CMK (cell line): Measurements from ENCODE around the gene TMEM178B.

Experiments used
- DNase-seq: peaks from one replicate; pipeline ENCODE4 v3.0.0-alpha.2; 2010; ENCODE audit warnings: low read depth

Gene TMEM178B

DNA sequence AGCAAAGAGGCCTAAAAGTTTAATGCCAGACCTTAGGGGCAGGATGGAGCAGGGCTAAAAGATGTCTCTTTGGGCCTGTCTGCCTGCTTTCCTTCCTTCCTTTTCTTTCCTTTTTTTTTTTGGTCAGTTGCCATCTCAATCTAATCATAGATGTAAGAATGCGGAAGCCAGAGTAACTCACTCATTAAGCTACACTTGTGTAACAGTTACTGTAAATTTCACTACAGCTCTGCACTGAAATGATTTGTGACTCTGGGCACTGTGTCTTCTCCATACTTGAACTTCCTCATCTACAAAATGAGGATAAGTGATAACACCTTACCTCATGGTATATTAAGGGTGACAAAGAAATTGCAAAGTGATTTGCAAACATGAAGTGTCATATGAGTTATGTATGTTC is 401.8 kb downstream of the TMEM178B start:
- DNase-seq: no peak

DNA sequence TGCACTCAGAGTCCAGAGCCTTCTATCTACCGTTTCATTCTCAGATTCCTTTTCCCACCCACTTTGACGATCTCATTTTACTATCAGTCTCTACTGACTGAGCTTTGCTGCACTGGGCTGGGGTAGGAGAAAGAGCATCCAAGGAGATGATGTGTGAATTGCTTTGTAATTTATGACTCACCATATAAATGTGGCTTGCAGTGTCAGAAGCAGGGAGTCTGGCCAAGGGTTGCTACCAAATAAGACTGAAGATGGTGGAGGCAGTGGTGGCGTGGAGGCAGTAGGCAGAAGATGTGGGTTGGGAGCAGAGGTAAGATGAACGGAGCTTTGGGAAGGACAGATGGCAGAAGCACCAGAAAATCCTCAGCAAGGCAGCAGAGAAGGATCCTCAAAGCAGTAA is 404.0 kb downstream of the TMEM178B start:
- DNase-seq: no peak

GRCh38 chr7:141478845-141479244 is 405.0 kb downstream of the TMEM178B start:
- no peak for DNase-seq

GRCh38 chr7:141480953-141481352 is 407.1 kb downstream of the TMEM178B start:
- no peak for DNase-seq

DNA sequence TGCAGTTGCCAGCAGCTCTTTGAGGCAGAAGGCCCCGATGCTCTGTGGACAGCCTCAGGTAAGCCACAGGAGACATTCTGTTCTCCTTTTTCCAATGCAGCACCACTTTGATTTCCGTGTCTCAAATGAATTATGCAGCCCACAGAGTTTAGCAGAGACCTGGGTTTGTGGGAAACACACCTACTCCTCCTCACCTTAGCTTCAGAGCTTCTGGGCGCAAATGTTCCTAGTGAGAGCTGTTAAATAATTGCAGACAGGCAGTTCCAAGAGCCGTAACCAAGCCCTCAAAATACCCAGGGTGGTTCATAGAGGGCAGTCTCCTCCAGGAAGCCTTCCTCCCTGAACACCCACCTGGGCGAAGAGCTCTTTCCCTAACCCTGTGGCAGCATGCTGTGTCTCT is 408.1 kb downstream of the TMEM178B start:
- no peak for DNase-seq

DNA sequence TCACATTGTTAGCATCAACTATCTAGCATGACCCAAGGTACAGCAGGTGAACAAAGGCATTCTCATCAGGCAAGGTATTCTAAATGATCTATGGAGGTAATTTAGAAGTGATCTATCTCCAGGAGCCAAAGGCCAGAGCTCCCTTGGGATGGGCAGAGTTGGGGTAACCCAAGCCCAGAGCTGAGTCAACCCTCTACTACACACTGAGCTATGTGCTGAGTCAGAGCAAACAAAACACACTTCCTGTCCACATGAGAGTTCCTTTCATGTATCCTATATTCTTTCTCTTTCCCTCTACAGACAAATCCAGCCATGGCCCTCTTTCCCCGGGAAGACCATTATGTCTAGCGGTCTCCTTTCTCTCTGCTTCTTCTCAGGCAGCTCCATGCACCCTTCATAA is 409.2 kb downstream of the TMEM178B start:
- DNase-seq: no peak

- DNase-seq: no peak
Observed at GRCh38 chr7:141484907-141485306, 411.0 kb downstream of the TMEM178B start.

- DNase-seq: no peak
Observed at GRCh38 chr7:141486959-141487358, 413.1 kb downstream of the TMEM178B start.

GRCh38 chr7:141490474-141490873 is 416.6 kb downstream of the TMEM178B start:
- no peak for DNase-seq

DNA sequence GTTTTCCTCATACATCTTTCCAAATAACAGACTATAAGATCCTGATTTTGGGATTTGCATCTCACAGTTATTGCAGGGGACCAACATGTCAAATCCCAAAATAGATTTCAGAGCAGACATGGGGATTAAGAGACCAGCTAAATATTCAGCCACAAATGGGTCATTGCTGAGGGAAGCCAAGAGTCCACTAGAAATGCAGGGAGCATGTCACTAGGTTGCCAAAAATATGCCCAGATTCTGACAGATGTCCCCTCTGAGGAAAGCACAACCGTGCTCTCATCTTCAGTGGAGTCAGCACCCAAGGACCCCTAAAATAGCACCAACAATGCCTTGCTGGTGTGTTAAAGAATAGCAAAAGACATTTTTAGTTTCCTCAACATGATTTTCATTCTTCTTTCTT is 421.2 kb downstream of the TMEM178B start:
- DNase-seq: no peak

DNA sequence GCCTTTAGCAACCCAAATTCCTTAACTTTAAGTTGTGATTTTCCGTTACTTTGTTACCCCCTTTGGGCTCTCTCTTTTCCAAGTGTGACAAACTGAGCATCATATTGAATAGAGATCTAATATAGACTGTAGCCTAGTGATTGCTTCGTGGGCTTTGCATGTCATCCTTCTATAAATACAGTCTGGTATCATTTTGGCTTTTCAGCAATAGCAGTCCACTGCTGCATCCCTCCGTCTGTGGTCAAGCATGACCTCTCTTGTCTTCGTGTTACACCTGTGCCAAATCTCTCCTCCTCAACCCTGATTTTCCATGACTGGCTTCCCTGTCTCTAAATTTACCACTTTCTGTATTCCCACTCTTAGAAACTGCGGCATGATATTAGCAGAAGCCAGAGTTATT is 423.5 kb downstream of the TMEM178B start:
- no peak for DNase-seq

GRCh38 chr7:141500608-141501007 is 426.7 kb downstream of the TMEM178B start:
- no peak for DNase-seq

- DNase-seq: no peak
Observed at GRCh38 chr7:141501451-141501850, 427.6 kb downstream of the TMEM178B start.

DNA sequence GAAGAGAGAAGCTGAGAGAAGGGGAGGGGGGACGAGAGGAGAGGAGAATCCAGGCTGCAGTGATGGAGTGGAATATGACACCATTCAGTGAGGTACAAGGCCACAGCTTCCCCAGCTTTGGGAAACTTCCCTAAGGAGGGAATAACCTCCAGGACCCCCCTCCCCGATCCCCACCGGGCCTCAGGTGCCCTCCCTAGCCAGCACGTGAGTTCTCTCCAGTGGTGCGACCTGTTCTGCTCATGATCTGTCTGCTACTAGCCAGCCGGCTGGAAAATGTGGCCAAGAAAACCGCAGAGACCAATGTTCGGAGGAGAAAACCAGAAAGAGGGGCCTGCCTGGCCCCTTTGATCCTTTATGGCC is 437.4 kb downstream of the TMEM178B start:
- DNase-seq: no peak

DNA sequence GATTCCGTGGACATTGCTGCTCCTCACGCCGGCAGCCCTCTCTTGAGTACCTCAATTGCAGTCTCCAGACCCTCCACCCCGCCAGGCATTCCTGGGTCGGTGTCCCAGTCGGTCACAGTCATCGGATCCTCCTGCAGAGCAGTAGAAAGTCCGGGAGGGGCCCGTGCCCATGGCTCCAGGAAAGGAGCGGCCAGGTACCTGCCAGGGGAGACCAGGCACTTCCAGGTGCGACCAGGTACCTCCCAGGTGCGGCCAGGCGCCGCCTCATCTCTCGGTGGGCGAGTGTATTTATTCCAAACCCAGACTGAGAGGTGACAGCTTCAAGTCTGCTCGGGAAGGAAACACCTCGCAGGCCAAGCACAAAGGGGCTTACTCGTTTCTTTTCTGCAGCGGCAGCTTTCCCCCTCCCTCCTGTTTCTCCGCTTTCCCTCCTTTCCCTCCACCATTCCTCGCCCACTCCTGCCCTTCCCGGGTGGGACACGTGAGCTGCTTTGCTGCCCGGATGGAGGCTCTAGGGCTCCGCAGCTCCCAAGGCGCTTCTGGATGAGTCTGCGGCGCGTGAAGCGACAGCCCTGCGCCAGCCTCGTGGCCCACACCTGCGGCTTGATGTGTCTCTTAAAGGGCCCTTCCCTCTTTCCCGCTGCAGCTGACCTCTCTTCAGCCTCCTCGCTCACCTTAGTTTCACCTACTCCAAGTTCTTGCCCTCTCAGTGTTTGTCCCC is 438.0 kb downstream of the TMEM178B start:
- DNase-seq: no peak

- no peak for DNase-seq
Observed at GRCh38 chr7:141512597-141512996, 438.7 kb downstream of the TMEM178B start.

- no peak for DNase-seq
Observed at GRCh38 chr7:141513720-141514119, 439.9 kb downstream of the TMEM178B start.

DNA sequence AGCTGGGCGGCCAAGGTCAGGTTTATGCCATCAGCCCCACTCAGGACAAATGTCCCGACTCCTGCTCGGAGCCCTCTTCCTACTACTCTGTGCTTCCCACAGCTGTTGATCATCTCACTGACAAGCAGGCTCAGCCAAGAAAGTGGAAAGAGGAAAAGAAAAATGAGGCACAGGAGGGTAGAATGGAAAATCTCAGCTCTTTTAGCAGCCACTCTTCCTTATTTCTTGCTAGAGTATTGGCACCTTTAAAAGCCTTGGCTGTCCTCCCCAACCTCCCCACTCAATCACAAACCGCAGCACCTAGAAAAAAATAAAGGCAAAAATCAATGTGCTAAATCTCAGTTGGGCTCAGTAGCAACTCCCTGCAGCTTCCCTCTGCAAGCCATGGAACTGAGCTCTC is 442.1 kb downstream of the TMEM178B start:
- DNase-seq: no peak

GRCh38 chr7:141519623-141520022 is 445.8 kb downstream of the TMEM178B start:
- no peak for DNase-seq

DNA sequence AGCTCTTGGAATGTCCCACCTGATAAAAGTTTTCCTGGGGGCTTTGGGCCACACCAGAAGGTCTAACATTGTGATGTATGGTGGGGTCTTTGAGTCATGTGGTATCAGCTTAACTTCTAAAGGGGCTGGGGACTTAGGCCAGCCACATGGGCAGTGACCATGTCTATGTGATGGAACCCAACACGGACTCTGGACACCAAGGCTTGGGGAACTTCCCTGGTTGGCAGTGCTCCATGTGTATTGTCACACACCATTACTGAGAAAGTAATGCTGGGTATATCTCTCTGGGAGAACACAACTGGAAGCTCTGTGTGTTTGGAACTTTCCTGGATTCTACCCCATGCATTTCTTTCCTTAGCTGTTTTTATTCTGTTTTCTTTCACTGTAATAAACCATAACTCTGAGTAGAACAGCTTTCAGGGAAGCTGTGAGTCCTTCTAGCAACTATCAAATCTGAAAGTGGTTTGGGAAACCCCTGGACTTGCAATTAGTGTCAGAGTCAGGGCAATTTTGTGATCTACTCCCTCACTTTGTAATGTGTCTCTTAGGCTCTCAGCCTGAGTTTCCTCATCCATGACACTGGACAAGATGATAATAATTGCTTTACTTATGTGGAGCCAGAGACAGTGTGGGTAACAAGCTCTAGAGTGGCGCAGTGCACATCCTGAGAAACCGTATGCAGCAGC is 448.9 kb downstream of the TMEM178B start:
- DNase-seq: no peak

GRCh38 chr7:141525973-141526514 is 452.2 kb downstream of the TMEM178B start:
- DNase-seq: no peak

- no peak for DNase-seq
Observed at GRCh38 chr7:141527076-141527475, 453.2 kb downstream of the TMEM178B start.

DNA sequence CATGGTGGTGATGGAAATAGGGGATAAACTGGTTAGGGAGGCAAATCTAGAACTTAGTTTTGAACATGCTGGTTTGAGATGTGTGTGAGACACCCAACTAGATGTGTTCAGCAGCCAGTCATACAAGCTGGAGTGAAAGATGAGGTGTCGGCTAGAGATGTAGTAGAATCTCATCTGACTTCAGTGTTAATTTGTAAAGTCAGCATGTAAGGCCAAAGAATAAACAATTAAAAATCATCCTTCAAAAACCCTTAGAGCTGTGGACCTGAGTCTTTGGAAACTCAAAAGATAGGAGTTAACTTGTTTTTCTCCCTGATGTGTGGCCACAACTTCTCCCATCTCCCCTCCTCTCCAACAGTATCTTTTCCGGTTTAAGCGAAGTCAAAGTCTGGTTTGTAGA is 454.5 kb downstream of the TMEM178B start:
- DNase-seq: no peak
